Kidney tubule cell (primary cell): Measurements from ENCODE around the gene NTF3.

Source experiments
- DNase-seq: peaks from one replicate; pipeline ENCODE4 v3.0.0-alpha.2; 2018; ENCODE audit warnings: low spot score

The NTF3 gene

DNA sequence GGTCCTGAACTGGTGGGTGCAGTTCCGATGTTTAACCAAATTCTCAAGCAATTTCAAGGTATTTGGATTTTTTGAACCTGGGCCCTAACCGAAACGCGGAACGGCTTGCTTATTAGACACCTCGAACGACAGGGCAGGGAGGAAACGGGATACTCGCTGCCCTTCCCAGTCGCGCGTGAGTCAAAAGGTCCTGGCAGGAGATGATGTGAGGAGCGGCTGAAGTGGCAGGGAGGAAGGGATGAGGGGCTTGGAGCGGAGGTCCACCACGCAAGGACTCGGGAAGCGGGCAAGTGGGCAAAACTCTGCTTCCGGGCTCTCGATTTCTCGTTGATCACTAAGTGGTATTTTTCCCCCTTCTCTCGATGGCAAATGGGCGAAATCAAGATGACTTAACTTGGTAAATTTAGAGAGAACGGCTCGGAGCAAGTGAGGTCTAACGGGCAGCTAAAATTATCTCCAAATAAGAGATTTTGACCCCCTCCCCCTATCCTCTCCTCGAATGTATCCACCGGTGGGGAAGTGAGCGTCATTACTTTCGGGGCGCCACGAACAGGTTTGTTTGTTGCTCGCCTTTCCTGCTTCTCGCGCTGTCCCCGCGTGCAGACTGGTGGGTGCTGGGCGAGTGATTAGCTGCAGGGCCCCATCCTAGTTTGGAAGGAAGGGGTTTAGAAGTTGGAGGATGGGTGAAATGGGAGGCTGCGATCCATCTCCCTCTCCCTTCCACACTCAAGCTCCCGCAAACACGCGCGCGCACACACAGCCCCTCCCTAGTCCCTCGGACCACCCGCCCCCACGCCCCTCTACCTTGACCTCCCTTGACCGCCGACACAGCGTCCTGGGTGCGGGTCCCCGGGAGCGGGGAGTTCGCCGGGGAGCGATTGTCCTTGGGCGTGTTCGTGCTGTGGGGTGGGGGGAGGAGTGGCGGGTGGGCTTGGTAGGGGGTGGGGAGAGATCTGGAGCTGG, 986 bp upstream of the NTF3 start:
- peak; percentile 17 for DNase-seq

DNA sequence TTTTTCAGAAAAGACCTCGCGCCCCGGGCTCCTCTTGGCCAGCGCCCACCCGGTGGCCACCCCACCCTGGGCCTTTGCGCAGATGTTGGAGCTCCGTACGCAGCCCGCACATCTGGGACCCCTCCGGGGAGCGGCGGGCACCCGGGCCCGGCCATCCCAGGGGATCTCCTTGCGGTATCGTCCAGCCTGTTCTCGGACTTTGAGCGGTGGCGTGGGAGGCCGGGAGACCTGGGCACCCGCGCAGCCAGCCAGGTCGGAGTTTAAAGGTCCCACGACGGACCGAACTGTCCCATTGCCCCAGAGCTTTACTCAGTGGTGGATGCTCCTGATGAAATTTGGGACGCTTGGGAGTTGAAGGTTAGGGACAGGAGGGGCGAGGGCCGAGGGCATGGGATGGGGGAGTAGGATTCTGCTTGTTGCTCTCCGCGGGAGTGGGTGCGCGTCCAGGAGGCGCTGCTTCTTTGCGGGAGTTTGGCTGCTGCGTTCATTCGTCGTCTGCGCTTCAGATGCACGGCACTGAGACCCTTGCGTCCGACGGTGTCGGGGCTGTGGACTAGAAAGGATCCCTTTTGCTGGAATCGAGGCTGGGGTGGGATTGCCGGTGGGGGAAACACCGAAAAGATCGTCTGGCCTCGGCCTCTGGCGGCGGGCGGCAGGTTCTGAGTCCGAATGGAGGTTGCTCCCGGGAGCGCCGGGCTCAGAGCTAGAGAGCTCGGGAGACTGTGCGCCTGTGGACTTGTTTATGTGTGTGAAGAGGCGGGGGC, 1.4 kb downstream of the NTF3 start:
- no peak for DNase-seq

DNA sequence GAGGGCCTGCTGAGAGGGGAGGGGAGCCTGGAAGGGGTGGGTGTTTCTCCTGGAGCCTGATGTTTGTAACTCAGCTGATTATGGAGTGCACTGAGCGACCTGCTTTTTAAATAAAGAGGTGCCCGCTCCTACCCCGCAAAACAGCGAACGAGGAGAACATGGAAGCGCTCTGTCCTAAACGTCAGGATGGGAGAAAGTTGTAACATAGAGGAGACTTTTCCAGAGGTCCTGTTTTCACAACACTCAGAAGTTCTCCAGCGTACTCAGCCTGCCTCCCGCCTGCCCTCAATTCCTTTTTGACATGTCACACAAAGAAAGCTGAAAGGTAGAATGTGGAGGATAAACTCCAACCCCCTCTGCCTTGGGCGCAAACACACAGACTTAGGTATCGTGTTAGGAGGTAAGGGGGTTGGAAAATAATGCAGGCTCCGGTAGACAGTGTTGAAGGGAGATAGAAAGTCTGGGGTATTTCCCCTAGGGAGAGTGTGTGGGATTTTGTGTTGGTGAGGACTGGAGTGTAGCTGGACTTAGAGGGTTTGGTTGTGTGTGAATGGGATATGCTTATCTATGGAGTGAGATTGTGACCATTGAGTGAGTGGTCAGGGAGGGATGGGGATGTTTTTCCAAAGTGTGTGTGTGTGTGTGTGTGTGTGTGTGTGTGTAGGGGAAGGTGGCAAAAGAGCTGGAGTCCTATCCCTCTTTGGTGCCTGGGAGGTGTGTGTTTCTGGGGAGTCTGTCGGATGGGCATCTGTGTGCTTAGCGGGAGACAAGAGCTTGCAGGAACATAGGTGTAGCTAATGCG, 2.1 kb downstream of the NTF3 start:
- DNase-seq: no peak

DNA sequence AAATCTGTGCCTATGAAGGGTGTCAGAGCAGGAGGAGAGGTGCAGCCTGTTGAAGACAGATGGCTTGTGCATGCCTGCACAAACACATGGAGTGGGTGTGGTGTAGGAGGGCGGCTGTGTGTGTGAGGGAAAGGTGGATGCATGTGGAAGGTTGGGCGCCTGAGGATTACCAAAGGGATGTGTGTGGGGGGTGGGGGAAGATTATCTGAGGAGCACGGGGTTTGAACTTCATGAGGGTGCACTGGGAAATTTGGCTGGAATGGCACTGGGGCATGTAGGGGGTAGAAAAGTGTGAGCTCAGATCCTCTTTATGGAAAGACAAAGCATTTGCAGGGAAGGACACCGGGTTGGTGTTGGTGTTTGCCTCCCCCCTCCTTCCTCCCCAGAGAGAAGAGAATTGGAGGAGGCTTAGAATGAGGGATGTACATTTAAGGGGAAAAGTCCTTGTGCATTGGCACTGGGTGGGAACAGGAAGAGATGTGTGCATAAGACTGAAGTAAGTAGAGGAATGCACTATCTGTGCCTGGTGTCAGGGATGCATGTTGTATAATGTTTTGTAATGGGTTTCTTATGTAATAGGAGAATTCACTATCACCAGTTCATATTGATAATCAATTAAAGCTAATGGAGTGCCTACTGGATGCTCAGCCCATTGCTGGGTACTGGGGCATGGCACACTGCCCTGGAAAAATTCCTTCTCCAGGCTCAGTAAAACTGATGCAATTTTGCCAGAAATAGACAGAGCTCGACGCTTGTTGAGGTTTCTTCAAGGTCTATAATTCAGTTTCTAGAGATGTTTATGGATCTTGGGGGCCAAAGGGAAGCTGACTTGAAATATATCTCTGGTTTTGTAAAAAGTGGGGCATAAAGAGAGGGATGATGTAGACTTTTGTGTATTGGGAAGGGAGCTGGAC, 3.0 kb downstream of the NTF3 start:
- no peak for DNase-seq

DNA sequence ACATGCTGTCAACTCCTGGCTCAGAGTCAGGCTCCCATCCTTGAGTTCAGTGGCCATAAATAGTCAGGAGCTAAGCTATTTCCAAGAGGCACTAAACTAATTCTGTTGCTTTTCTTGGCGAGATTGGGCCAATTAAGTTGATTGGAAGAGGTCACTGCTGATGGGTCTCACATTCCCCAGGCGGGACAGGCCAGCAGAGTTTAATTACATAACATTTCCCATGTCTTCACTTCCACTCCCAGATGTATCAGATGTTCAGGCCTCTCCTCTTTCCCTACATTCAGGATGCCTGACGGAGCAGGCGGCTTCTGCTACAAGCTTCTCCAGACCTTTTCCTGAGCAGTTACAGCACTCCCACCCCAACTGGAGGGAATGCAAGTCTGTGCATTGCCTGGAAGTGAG, 5.3 kb downstream of the NTF3 start:
- no peak for DNase-seq

DNA sequence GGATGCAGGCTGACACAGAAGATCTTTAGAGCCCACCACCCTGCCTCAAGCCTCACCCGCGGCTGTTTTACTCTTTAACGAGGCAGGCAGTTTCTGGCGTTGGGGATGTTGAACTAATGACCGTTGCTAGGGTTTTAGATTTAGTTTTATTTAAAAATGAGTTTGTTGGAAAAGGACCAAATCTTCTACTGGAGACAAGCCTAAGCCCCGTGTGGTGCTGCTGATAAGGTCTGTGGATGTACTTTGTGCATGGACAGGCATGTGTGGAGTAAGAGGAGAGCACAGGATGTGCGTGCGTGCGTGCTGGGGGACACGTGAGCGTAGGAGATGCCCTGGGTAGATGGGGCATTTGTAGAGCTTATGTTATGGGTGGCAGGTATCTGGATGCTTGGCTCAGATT, 5.7 kb downstream of the NTF3 start:
- no peak for DNase-seq

DNA sequence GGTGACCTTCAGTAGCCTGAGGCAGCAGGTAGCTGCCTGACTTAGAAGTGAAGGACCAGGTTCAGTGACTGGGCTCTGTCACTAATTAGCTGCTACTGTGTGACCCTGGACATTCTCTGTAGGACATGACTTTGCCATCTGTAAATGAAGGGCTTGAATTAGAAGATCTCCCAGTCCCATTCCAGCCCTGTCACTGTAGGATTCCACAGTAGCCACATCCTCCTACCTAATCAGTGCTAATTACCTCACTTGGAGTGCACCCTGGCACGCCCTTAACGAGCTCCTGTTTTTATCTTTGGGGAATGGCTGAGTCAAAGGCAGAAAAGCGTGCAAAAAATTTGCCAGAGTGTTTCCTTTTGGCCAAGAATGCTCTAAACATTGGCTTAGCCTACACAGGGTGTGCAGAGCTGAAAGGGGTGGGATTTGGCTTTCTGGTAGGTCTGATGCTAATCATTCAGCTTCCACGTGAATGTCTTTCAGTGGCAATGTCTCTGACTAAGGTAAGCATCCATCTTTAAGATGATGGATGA, 6.8 kb downstream of the NTF3 start:
- DNase-seq: peak; percentile 45

DNA sequence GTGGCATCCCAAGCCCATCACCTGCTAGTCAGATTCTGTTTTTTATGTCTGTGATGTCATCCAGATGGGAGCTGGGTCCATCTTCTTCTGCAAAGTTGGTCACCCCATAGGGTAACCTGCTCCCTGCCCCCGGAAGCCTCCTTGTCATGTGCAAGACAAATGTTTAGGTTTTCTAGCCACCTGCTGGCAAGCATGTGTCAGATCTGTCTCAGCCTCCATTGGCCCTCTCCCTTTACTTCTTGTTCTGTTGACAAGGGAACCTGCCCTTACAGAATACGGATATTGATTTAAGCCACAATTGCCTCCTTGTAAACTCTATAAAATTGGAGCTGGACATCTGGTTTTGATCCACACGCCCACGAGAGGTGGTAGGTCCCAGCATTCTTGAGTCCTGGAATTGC, 7.5 kb downstream of the NTF3 start:
- DNase-seq: no peak

DNA sequence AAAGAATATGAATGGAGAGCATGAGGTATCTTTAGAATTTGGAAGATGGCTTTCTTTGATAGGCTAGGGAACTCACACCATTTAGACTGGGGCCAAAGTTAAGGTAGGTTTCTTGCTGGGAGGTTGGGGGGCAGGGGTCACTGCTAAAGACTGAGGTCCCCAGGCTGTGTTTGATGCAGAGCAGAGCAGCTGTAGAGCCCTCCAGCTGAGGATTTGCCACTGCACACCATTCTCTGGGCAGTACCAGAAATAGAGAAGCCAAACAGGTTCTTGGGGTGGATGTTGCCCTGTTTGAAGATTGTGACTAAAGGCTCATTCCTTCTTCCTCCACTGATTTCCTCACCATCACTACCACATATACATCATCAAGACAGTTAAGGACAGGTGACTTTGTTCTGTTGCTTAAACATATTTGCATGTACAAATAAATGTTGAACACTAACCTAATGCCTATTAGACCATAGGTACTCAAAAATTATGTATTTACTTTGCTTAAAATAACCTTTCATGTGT, 7.9 kb downstream of the NTF3 start:
- peak; percentile 48 for DNase-seq

DNA sequence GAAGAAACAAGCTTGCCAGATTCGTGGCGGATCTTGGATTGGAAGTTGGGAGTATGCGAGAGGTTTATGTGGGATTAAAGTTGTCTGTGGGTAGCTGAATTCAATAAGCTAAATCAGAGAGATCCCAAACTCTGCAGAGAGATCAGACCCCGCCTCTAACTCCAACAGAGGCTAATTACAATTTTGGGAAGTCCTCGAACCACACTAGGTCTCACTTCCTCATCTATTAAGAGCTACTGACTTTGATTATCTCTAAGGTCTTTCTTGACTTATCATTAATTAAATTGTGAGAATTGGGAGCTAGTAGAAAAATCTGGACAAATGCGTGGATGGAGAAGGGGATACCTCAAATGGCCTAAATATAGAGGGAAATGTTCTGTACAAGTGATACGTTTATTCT, 9.1 kb downstream of the NTF3 start:
- DNase-seq: no peak

DNA sequence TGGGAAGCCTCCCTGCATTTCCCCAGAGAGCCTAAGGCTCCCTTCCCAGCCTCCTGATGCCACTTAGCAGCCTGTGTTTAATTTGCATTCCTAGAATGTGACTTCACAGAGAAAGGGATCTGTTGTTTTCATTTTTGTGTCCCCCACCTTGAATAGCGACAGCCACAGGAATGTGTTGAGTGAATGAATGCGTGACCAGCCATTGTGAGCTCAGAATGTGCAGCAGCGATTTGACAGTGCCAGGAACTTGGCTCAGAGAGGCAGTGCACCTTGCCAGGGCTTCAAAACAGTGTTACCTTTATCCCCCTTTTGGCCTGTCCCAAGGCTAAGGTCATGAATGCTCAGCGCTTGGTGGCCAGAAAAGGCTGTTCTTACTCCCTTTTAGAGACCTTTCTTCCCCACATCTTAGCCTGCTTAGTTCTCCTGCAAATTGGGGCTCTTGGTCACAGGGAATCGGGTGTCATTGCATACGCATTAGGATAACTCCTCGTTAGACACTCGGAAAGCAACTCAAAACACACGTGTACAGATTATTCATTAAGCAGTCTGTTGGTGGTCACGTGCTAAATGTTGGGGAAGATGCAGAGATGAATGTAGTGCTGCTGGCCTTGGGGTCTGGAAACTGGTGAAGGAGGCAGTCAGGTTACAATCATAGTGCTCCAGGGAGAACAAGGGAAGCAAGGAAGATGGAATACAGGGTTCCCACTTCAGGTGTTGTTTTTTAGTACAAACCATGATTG, 9.8 kb downstream of the NTF3 start:
- peak; percentile 94 for DNase-seq

DNA sequence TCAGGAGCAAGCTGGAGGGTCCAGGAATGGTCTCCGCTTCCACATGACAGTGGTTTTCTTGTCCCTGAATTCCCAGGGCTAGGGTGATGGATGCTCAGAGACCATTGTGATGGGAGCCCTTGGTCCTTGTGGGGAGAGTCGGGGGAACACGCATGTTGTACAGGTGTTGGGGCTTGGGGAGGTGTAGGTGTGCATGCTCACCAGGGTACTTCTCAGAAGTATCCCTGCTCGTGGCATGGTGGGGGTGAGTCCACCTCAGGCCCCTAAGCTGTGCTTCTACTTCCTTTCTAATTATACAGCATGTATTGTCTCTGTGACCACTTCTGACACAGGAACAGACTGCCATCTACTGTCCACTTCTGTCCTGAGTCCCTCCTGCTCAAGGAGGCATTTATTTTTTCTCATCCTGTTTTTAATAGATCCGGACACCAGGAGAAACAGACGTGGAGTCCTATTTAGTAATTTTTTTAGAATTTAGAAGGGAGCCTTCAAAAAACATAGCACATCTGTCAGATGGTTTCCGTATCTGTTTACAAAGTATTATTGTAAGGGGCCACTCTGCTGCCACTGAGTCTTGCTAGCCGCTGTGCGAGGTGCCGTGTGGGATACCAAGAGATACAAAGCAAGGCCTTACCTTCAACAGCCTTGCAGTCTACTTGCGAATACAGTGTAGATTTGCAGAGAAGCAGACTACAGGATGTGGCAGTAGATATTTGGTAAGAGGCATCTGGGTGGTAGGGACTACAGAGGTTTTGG, 10.5 kb downstream of the NTF3 start:
- DNase-seq: peak; percentile 71

DNA sequence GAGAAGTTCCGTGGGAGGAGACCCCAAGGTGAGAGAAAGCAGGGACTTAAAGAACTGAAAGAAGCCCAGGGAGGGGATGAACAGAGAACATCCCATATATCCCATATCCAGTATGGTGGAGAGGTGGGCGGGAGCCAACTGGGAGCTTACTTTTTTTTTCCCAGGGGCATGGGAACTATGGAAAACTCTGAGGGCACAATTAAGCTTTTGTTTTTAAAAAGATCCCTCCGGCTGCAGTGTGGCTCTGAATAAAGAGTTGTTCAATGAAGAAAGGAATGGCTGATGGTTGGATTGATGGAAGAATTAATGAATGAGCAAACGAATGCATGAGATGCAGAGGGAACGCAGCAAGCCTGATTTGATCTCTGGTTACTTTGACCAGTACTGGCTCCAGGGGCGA, 12.6 kb downstream of the NTF3 start:
- DNase-seq: no peak

DNA sequence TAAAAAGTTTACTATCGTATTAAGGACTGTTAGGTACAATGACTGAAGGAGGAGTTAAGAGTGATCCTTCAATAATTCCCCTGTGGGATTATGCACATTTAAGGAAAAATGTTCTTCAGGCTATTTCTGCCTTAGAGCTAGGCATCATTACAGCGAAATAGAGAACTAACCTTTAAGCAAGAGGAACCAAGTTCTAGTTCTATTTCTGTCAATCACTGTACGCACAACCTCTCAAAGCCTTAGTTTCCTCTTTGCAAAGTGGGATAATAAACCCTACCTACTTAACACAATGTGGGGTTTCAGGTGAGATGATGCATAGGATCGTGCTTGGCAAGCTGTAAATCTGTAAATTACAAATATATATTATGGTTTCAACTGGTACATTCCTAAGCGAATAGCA, 15.4 kb downstream of the NTF3 start:
- no peak for DNase-seq

DNA sequence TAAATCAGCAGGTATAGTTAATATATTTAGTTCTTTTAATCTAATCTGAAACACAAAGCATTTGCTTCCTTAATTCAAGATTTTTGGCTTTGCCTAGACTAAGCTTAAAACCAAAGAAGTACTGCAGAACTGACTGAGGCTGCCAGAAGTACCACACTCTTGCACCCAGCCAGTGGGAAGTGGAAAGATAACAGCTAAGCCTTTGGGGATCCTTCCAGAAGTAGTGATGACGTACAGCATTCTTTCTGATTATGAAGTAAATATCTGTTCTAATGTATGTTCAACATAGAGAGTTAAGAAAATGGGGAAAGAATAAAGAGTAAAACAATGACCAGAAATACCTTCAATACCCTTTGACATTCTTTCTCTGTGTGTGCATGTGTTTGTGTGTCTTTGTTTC, 19.3 kb downstream of the NTF3 start:
- no peak for DNase-seq

DNA sequence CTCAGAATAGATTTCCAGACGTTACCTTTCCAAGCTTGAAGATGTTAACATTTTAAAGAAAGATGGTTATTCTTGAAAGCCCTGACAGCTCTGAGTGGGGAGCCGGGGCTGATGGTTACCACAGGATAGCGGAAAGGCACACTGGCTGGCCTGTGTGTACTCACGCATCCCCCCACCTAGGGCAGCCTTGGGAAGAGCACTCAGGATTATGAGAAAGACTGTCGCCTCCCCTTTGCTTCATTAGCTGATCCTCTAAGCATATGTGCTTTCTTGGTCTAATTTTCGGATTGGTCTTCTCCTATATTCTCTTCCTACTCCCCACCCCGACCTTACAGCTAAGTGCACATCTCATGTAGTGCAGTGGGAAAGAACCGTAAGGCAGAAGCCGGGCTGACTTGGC, 20.7 kb downstream of the NTF3 start:
- no peak for DNase-seq

DNA sequence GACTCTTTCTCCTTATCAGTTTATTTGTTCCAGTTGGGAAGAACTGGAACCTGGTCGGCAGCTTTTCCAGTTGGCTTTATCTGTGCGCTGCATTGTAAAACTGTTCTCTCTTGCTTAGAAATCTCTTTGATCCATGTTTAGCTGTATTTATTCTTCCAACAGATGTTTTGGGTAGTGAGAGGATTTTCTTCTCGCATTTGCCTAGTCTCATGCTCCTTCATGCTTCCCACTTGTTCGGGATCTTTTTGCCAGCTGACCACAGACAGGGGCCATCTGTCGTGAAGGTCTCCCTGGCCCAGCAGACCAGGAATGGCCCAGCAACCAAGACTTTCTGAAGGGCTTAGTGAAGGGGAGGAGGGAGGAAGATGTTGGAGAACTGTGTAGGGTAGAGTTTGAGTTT, 21.6 kb downstream of the NTF3 start:
- no peak for DNase-seq

DNA sequence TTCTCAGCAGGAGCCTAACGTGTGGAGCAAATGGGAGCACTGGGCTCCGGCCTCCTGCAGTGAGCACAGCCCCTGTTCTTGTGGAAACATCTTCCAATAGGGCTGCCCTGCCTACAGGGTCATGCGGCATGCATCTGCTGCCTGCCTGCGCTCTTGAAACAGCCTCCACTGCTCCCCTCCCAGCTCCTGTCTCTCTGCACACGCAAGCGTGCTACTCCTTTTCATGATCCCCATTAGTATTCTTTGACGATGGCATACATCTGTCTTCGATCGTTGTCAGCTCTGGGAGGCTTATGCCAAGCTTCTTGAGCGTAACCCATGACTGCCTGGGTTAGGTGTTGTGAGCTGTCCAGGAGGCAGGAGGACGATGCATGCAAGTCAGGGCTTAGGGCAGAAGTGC, 23.1 kb downstream of the NTF3 start:
- DNase-seq: no peak

DNA sequence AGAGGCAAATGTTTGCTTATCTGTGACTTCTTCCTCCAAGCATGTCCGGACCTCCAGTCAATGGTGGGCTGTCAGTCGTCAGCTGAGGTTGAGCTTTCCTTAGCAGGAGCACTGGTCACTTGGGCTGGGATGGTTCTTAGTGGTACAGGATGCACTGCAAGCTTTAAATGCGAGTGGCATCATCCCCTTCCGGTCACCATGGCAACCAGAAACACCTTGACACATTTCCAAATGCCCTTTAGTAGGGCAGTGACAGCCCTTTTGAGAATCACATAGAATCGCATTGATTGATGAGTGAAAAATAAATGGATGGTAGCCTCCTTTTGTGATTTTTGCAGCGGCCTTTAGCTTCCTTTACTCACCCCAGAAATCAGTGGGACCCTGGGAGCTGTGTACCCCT, 24.1 kb downstream of the NTF3 start:
- peak; percentile 16 for DNase-seq
